Muscle of leg (tissue), 11 donors: ENCODE measurements around the gene CD83. TPM values are rescaled to one million over a fixed set of nuclear protein-coding genes. Genes with fewer than 3 reads are reported as not detected.
"Not testable (repeated sequence)": the region's sequence is repeated elsewhere in the genome, so short reads cannot be mapped to it uniquely, and the experiment has no call there.

Source experiments
- DNase-seq: peaks from one replicate; pipeline ENCODE4 v3.0.0; 2013
- H3K27ac ChIP-seq: one replicate; pipeline ENCODE4 v1.5.1; 2013; ENCODE audit warnings: mild to moderate bottlenecking, low read length, control low read depth
- H3K27me3 ChIP-seq: one replicate; pipeline ENCODE4 v1.6.1; 2013; ENCODE audit warnings: low read length; ENCODE audit not compliant: control insufficient read depth, insufficient read depth
- H3K36me3 ChIP-seq: one replicate; pipeline ENCODE4 v1.6.1; 2013; ENCODE audit warnings: low read length; ENCODE audit not compliant: control insufficient read depth, insufficient read depth
- H3K4me1 ChIP-seq: one replicate; pipeline ENCODE4 v1.6.1; 2013; ENCODE audit warnings: low read length; ENCODE audit not compliant: control insufficient read depth, insufficient read depth
- H3K4me3 ChIP-seq: one replicate; pipeline ENCODE4 v1.5.1; 2013; ENCODE audit warnings: low read length, control low read depth
- H3K9me3 ChIP-seq: replicated peaks from 2 replicates; pipeline ENCODE4 v1.6.1; 2013; ENCODE audit warnings: low read depth, low read length; ENCODE audit not compliant: control insufficient read depth
- WGBS: methylation state at CpG from one replicate; pipeline ENCODE4 v1.1.5; 2013; ENCODE audit warnings: missing lambda C conversion rate; ENCODE audit not compliant: insufficient coverage; 5-methylcytosine and 5-hydroxymethylcytosine counted together
- polyA plus RNA-seq, 8 donors: library from polyadenylated mRNA; unstranded; fragments of 120-200 nt; gene quantifications; one replicate each; pipeline versions ENCODE4 v1.2.1 to v1.2.3, GENCODE V29; 2013; ENCODE audit warnings: inconsistent platforms in 1 of 8, low replicate concordance in 1 of 8; ENCODE audit not compliant: insufficient read length in 8 of 8, insufficient read depth in 1 of 8
- total RNA-seq: library from RNA; stranded (reverse); fragments of 120-200 nt; gene quantifications from one replicate; pipeline ENCODE4 v1.2.4, GENCODE V29; 2013

The CD83 gene
- total and polyA plus RNA-seq, 9 donors: 8.5 to 15.4 (median 10.1) TPM

DNA sequence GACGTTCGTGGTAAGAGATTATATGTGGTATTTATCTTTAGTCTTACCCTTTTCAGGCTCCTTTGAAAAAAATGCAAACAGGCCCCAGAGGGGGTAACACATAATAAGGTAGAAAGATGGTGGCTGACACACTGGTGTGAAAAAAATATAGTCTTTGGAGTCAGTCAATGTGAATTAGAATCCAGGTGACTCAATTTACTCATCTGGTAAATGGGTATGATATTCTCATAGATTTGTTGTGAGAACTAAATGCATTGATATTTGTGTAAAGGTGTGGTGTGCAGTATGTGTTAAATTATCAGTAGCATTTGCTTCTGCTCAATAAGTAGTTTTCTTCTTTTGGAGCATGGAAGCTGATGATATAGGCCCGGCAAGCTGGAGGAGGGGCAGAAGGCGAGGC, 25.7 kb downstream of the CD83 start:
- peaks cover 17% of the 10 kb centered on the region for H3K4me1 ChIP-seq
- no peak overlapping the region for H3K4me3 ChIP-seq
- H3K27me3 ChIP-seq: peaks cover 7% of the 10 kb centered on the region
- H3K9me3 ChIP-seq: no peaks in the 10 kb centered on the region
- H3K27ac ChIP-seq: no peak overlapping the region
- 100% methylated on average over 1 of the region's 4 CpGs for WGBS
- H3K36me3 ChIP-seq: no peaks in the 10 kb centered on the region
- no peak for DNase-seq

- H3K36me3 ChIP-seq: no peaks in the 10 kb centered on the region
- no peaks in the 10 kb centered on the region for H3K9me3 ChIP-seq
- no peak overlapping the region for H3K4me3 ChIP-seq
- peaks cover 7% of the 10 kb centered on the region for H3K27me3 ChIP-seq
- H3K27ac ChIP-seq: no peak overlapping the region
- 40% methylated on average over 7 of the region's 8 CpGs for WGBS
- no peak for DNase-seq
- H3K4me1 ChIP-seq: peaks cover 17% of the 10 kb centered on the region
Measured at GRCh38 chr6:14144678-14145113, 27.1 kb downstream of the CD83 start.

DNA sequence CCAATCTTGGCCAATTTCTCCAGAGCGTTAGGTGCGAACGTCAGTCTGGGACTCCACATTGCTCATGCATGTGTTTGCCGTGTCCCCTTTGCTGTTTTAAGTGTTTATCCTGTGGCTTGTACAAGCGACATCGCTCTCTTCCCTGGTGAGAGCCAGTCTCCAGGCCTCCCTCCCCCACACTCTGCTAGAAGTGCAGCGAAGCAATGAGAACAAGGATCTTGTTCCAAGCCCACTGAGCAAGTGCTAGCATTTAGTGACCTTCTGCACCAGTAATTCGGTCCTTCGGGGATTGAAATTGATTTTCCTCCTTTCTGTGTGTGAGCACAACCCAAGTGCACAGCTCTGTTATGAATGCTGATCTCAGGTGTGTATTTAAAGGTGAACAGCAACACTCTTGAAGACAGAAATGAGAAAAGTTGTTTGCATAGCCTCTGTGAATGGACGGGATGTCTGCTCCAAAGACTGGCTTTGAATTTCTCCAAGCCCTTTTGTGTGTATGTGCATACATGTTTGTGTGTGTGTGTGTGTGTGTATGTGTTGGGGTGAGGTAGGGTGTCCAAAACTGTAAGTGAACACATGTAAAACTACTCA, 29.0 kb downstream of the CD83 start:
- H3K36me3 ChIP-seq: no peaks in the 10 kb centered on the region
- H3K4me1 ChIP-seq: peaks cover 16% of the 10 kb centered on the region
- no peaks in the 10 kb centered on the region for H3K9me3 ChIP-seq
- no peak overlapping the region for H3K27ac ChIP-seq
- peaks cover 9% of the 10 kb centered on the region for H3K27me3 ChIP-seq
- 51% methylated on average over 10 of the region's 10 CpGs for WGBS
- peak; percentile 54 for DNase-seq
- no peak overlapping the region for H3K4me3 ChIP-seq

DNA sequence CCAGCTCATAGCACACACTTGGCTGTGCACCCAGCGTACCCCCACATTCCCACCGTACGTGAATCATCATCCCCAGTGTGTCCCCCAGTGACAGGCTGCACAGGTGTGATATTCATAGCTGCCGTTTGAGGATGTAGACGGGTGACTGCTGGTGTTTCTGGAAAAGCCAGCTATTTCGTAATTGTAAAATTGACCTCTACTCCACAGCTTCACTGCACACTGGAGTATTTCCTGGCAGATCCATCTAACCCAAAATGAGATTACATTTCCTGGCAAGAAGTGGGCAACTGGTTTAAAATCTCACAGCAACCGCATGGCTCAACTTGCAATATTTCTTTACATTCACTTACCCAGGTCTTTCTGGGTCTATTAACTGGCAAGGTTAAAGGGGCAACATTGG, 30.3 kb downstream of the CD83 start:
- Histone ChIP-seq H3K4me3 (no peak overlapping the region), H3K4me1 (peaks cover 7% of the 10 kb centered on the region), H3K27me3 (peaks cover 9% of the 10 kb centered on the region), H3K27ac (no peak overlapping the region), H3K9me3 (no peaks in the 10 kb centered on the region), H3K36me3 (no peaks in the 10 kb centered on the region)
- no peak for DNase-seq
- 67% methylated on average over 1 of the region's 7 CpGs for WGBS

DNA sequence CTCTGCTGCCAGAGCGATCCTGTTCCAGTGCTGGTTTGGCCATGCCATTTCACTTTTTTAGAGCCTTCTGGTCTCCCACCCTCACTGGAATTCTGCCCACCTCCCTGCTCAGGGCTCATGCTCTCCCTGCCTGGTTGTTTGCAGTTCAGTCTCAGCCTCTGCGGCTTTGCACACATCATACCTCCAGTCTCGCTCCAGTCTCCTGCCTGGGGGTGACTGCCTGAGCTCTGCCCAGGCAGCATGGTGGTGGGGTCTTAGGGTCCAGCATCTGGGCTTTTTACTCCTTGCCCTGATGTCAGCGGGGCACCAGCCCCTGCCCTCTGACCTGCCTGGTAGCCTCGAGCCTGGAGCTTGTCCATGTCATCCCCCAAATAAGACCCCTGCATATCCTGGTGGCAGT, 30.9 kb downstream of the CD83 start:
- peaks cover 7% of the 10 kb centered on the region for H3K4me1 ChIP-seq
- 85% methylated on average over 3 of the region's 5 CpGs for WGBS

DNA sequence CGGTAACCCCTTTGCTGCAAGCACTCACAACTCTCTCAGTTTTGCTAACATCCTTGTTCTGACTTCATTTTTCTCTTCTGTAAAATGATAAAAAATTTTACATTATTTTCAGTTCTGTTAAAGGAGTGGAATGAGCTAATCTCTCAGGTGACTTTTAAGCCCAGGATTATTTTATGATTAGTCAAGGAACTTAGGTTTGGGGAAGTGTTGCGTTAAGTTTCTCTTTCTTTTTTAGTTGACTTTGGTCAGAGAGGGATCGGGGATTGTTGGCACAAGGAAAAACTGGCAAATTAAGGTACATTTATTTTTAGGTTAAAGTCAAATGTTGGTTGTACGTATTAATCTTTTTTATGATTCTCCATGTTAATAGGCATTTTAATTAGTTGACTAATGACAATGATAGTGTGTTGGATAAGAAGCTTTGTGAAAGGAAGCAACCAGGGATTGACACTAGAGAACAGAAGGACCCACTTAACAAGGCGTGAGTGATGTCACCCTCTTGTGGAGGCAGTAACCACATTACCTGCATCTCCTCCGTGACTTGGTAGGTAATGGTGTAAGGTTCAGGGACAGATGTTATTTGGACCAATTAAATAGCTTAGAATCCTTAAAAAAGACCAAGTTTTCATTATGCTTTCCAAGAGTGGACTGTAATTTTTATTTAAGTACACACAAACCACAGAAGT, 31.6 kb downstream of the CD83 start:
- Histone ChIP-seq H3K36me3 (no peaks in the 10 kb centered on the region), H3K4me3 (no peak overlapping the region), H3K9me3 (no peaks in the 10 kb centered on the region), H3K27ac (no peak overlapping the region), H3K4me1 (peaks cover 7% of the 10 kb centered on the region), H3K27me3 (peaks cover 11% of the 10 kb centered on the region)
- no peak for DNase-seq
- 75% methylated on average over 1 of the region's 6 CpGs for WGBS

More for the DNA sequence above, 30.9 kb downstream of the CD83 start:
- H3K27ac ChIP-seq: no peak overlapping the region
- no peaks in the 10 kb centered on the region for H3K36me3 ChIP-seq
- H3K4me3 ChIP-seq: no peak overlapping the region
- H3K9me3 ChIP-seq: no peaks in the 10 kb centered on the region
- peaks cover 9% of the 10 kb centered on the region for H3K27me3 ChIP-seq
- no peak for DNase-seq

GRCh38 chr6:14149739-14150130, 32.2 kb downstream of the CD83 start:
- Histone ChIP-seq H3K27ac (no peak overlapping the region), H3K36me3 (no peaks in the 10 kb centered on the region), H3K27me3 (peaks cover 11% of the 10 kb centered on the region), H3K9me3 (no peaks in the 10 kb centered on the region), H3K4me1 (peaks cover 7% of the 10 kb centered on the region), H3K4me3 (no peak overlapping the region)
- 61% methylated on average over 7 of the region's 7 CpGs for WGBS
- no peak for DNase-seq

- not testable (repeated sequence) for H3K27me3 ChIP-seq, H3K4me1 ChIP-seq, DNase-seq, H3K4me3 ChIP-seq, H3K27ac ChIP-seq, H3K9me3 ChIP-seq, H3K36me3 ChIP-seq
- WGBS: 100% methylated on average over 1 of the region's 3 CpGs
Measured at GRCh38 chr6:14151300-14151699, 33.7 kb downstream of the CD83 start.

GRCh38 chr6:14151773-14152172, 34.2 kb downstream of the CD83 start:
- no peaks in the 10 kb centered on the region for H3K36me3 ChIP-seq
- WGBS: no CpG with 5 or more reads among the region's 1 CpG
- H3K9me3 ChIP-seq: no peaks in the 10 kb centered on the region
- H3K27ac ChIP-seq: no peak overlapping the region
- H3K27me3 ChIP-seq: peaks cover 4% of the 10 kb centered on the region
- no peaks in the 10 kb centered on the region for H3K4me1 ChIP-seq
- no peak for DNase-seq
- H3K4me3 ChIP-seq: no peak overlapping the region

- H3K36me3 ChIP-seq: no peaks in the 10 kb centered on the region
- H3K4me1 ChIP-seq: no peaks in the 10 kb centered on the region
- H3K27me3 ChIP-seq: peaks cover 4% of the 10 kb centered on the region
- no peak overlapping the region for H3K27ac ChIP-seq
- no peak for DNase-seq
- H3K9me3 ChIP-seq: no peaks in the 10 kb centered on the region
- H3K4me3 ChIP-seq: no peak overlapping the region
- WGBS: 85% methylated on average over 2 of the region's 3 CpGs
Measured at GRCh38 chr6:14153228-14153627, 35.7 kb downstream of the CD83 start.
